ENCODE results near the gene TFDP1. TPM values are rescaled to one million over a fixed set of nuclear protein-coding genes. Genes with fewer than 3 reads are reported as not detected.

Gene TFDP1
- total RNA-seq, 1 experiment from 2014 or later = 140 TPM

- CTCF ChIA-PET = no interaction called here
- no peaks in the 10 kb centered on the region for H3K27me3 Mint-ChIP-seq (ENCODE audit: insufficient read depth, unreplicated experiment)
- intact Hi-C loops (cut with micrococcal nuclease; ENCODE audit: unreplicated experiment) = no loop called here
- peaks cover 55% of the 10 kb centered on the region for H3K36me3 Mint-ChIP-seq (ENCODE audit: insufficient read depth, unreplicated experiment)
- no peaks in the 10 kb centered on the region for H3K9me3 Mint-ChIP-seq (ENCODE audit: unreplicated experiment)
- no peak overlapping the region for H3K27ac Mint-ChIP-seq (ENCODE audit: unreplicated experiment)
- Histone ChIP-seq H3K4me1 (no peaks in the 10 kb centered on the region), H3K36me3 (ENCODE audit: control insufficient read depth, insufficient read depth, low read length) (no peaks in the 10 kb centered on the region; the same call in 1 of the 2 replicates), H3K4me3 (ENCODE audit: low read depth, low read length) (no peak overlapping the region), H3K27me3 (replicated peaks; ENCODE audit: control insufficient read depth, insufficient read depth, low read length) (no peaks in the 10 kb centered on the region), H3K9me3 (no peaks in the 10 kb centered on the region)
- DNase-seq = no peak
- H3K4me3 Mint-ChIP-seq (ENCODE audit: unreplicated experiment) = no peak overlapping the region
- BruUV-seq (replicated peaks) = no TSS peak
- H3K4me1 Mint-ChIP-seq (ENCODE audit: low read depth, unreplicated experiment) = no peaks in the 10 kb centered on the region
- no peak for TF ChIP-seq CTCF (IDR thresholded peaks at IDR 0.05; ENCODE audit: insufficient read depth in 1 of 2, low read depth in 1 of 2, low read length in 1 of 2, severe bottlenecking in 1 of 2, unreplicated experiment in 1 of 2)
- POLR2A ChIA-PET = no interaction called here
Observed at GRCh38 chr13:113644800-113645199, 60.2 kb downstream of the TFDP1 start.

GRCh38 chr13:113645329-113645728, 60.8 kb downstream of the TFDP1 start:
- H3K4me3 ChIP-seq (ENCODE audit: low read depth, low read length) = no peak overlapping the region
- H3K4me3 Mint-ChIP-seq (ENCODE audit: unreplicated experiment) = no peak overlapping the region
- no peaks in the 10 kb centered on the region; the same call in 1 of the 2 replicates for H3K36me3 ChIP-seq (ENCODE audit: control insufficient read depth, insufficient read depth, low read length)
- H3K4me1 ChIP-seq = no peaks in the 10 kb centered on the region
- no peak for TF ChIP-seq CTCF (IDR thresholded peaks at IDR 0.05; ENCODE audit: insufficient read depth in 1 of 2, low read depth in 1 of 2, low read length in 1 of 2, severe bottlenecking in 1 of 2, unreplicated experiment in 1 of 2)
- H3K27me3 Mint-ChIP-seq (ENCODE audit: insufficient read depth, unreplicated experiment) = no peaks in the 10 kb centered on the region
- CTCF ChIA-PET = no interaction called here
- no peaks in the 10 kb centered on the region for H3K4me1 Mint-ChIP-seq (ENCODE audit: low read depth, unreplicated experiment)
- POLR2A ChIA-PET = no interaction called here
- no TSS peak for BruUV-seq (replicated peaks)
- intact Hi-C loops (cut with micrococcal nuclease; ENCODE audit: unreplicated experiment) = no loop called here
- H3K27me3 ChIP-seq (replicated peaks; ENCODE audit: control insufficient read depth, insufficient read depth, low read length) = no peaks in the 10 kb centered on the region
- peaks cover 50% of the 10 kb centered on the region for H3K36me3 Mint-ChIP-seq (ENCODE audit: insufficient read depth, unreplicated experiment)
- H3K27ac Mint-ChIP-seq (ENCODE audit: unreplicated experiment) = no peak overlapping the region
- no peaks in the 10 kb centered on the region for H3K9me3 Mint-ChIP-seq (ENCODE audit: unreplicated experiment)
- no peaks in the 10 kb centered on the region for H3K9me3 ChIP-seq
- peak in 1 of 2 experiments; percentile 22 for DNase-seq

GRCh38 chr13:113646376-113646775, 61.8 kb downstream of the TFDP1 start:
- H3K36me3 Mint-ChIP-seq (ENCODE audit: insufficient read depth, unreplicated experiment) = peaks cover 41% of the 10 kb centered on the region
- no peaks in the 10 kb centered on the region for H3K27me3 Mint-ChIP-seq (ENCODE audit: insufficient read depth, unreplicated experiment)
- H3K4me3 Mint-ChIP-seq (ENCODE audit: unreplicated experiment) = no peak overlapping the region
- DNase-seq = peak in 1 of 2 experiments; percentile 14
- no peaks in the 10 kb centered on the region for H3K9me3 ChIP-seq
- no peak for TF ChIP-seq CTCF (IDR thresholded peaks at IDR 0.05; ENCODE audit: insufficient read depth in 1 of 2, low read depth in 1 of 2, low read length in 1 of 2, severe bottlenecking in 1 of 2, unreplicated experiment in 1 of 2)
- H3K4me1 ChIP-seq = no peaks in the 10 kb centered on the region
- no peaks in the 10 kb centered on the region for H3K27me3 ChIP-seq (replicated peaks; ENCODE audit: control insufficient read depth, insufficient read depth, low read length)
- BruUV-seq (replicated peaks) = no TSS peak
- CTCF ChIA-PET = interaction anchor here (0.6 kb wide), 1 partner anchor 101 kb away, joined by 3 read pairs; no protein-coding TSS in a partner anchor
- POLR2A ChIA-PET = no interaction called here
- no peaks in the 10 kb centered on the region for H3K4me1 Mint-ChIP-seq (ENCODE audit: low read depth, unreplicated experiment)
- H3K36me3 ChIP-seq (ENCODE audit: control insufficient read depth, insufficient read depth, low read length) = no peaks in the 10 kb centered on the region
- no peak overlapping the region for H3K4me3 ChIP-seq (ENCODE audit: low read depth, low read length)
- intact Hi-C loops (cut with micrococcal nuclease; ENCODE audit: unreplicated experiment) = no loop called here
- H3K27ac Mint-ChIP-seq (ENCODE audit: unreplicated experiment) = no peak overlapping the region
- H3K9me3 Mint-ChIP-seq (ENCODE audit: unreplicated experiment) = no peaks in the 10 kb centered on the region

Data from Caco-2 (cell line).